ENCODE results near the gene PIP5K1A. TPM values are rescaled to one million over a fixed set of nuclear protein-coding genes. Genes with fewer than 3 reads are reported as not detected.
A peak's percentile ranks its signal among the peaks of the same experiment; 100 is the strongest.

Gene PIP5K1A
- total and polyA plus RNA-seq, 9 of the 15 experiments (the other 6 are each of a cell fraction or from before 2014, with no cell fraction given): 1.9 to 42.4 (median 18.8) TPM

DNA sequence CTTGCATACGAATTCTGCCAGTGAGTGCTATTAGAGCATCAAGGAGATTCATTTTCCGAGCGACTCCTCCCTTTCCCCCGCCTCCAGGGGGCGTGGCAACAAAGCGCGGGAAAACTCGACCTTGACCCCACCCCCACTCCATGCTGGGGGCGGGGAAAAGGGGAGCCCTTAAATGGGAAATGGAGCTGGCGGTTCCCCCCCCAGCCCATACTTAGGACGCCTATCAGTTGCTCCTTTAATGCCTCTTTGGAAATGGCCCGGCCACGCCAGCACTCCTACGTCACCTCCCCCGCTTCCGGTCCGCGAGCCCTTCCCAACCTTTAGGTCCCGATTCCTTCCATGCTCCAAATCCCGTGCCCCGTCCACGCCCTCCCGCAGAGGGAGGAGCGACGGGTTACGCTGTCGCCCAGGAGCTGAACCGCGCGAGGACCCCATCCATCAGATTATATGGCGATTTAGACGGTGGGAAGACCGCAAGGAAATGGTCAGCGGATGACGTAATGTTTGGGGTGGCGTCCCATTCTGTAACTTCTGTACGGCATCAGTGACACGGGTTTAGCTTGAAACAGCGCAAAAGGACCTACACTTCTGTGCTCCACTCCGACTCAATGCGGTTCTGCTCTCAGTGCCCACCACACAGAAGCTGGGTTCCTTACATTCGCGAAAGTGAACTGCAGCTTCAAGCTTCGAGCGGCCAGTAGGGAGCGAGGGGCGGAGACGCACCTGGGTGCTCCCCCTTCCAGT, 83.0 kb downstream of the PIP5K1A start (continued):
- TF ChIP-seq JUND (IDR thresholded peaks at IDR 0.05; ENCODE audit: borderline replicate concordance, low read depth, low read length) (peak; percentile 79), JUND (tag; IDR thresholded peaks at IDR 0.05; ENCODE audit: borderline replicate concordance, low read depth, low read length) (peak; percentile 98), ERF (CRISPR knock-in tag; IDR thresholded peaks at IDR 0.05) (peak; percentile 85), CTBP1 (IDR thresholded peaks at IDR 0.05; ENCODE audit: borderline replicate concordance) (peak; percentile 62), SOX6 (IDR thresholded peaks at IDR 0.05) (peak; percentile 39; the same call in 1 of the 2 replicates), MYC (IDR thresholded peaks at IDR 0.05; ENCODE audit: low read depth, low read length) (peak; percentile 83), MYC (CRISPR knock-in tag; IDR thresholded peaks at IDR 0.05; ENCODE audit: borderline replicate concordance, low read depth) (peak; percentile 85), HOXB6 (CRISPR knock-in tag; IDR thresholded peaks at IDR 0.05; ENCODE audit: borderline replicate concordance) (no peak), SRF (CRISPR knock-in tag; IDR thresholded peaks at IDR 0.05) (peak in 1 of 2 experiments; percentile 87; a peak in 1 of 4 replicates), ZNF232 (CRISPR knock-in tag; IDR thresholded peaks at IDR 0.05) (0 out of 2 replicates have a peak, but pooled peaks have one; percentile 42), RBM34 (IDR thresholded peaks at IDR 0.05; ENCODE audit: borderline replicate concordance, insufficient read depth, low read length) (no peak), ZNF589 (CRISPR knock-in tag; IDR thresholded peaks at IDR 0.05; ENCODE audit: low read depth) (peak; percentile 56; the same call in 1 of the 2 replicates), PRMT5 (CRISPR knock-in tag; IDR thresholded peaks at IDR 0.05) (no peak), ZHX1 (conservative IDR thresholded peaks at IDR 0.05; ENCODE audit: low read length) (0 out of 2 replicates have a peak, but pooled peaks have one; percentile 17), ZFPM2 (CRISPR knock-in tag; IDR thresholded peaks at IDR 0.05) (peak; percentile 69; the same call in 1 of the 2 replicates), TBL1XR1 (IDR thresholded peaks at IDR 0.05; ENCODE audit: low read length in 2 of 2) (0 out of 4 replicates have a peak, but pooled peaks of 1 of the 2 experiments have one; percentile 26), ETV1 (tag; conservative IDR thresholded peaks at IDR 0.05; ENCODE audit: low read depth) (peak; percentile 98), ELF1 (tag; IDR thresholded peaks at IDR 0.05) (peak; percentile 81)
- TF ChIP-seq, protein P1, sequence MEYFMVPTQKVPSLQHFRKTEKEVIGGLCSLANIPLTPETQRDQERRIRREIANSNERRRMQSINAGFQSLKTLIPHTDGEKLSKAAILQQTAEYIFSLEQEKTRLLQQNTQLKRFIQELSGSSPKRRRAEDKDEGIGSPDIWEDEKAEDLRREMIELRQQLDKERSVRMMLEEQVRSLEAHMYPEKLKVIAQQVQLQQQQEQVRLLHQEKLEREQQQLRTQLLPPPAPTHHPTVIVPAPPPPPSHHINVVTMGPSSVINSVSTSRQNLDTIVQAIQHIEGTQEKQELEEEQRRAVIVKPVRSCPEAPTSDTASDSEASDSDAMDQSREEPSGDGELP (CRISPR knock-in tag; IDR thresholded peaks at IDR 0.05; ENCODE audit: borderline replicate concordance): peak; percentile 78; the same call in 1 of the 2 replicates
- TF ChIP-seq, protein P2, sequence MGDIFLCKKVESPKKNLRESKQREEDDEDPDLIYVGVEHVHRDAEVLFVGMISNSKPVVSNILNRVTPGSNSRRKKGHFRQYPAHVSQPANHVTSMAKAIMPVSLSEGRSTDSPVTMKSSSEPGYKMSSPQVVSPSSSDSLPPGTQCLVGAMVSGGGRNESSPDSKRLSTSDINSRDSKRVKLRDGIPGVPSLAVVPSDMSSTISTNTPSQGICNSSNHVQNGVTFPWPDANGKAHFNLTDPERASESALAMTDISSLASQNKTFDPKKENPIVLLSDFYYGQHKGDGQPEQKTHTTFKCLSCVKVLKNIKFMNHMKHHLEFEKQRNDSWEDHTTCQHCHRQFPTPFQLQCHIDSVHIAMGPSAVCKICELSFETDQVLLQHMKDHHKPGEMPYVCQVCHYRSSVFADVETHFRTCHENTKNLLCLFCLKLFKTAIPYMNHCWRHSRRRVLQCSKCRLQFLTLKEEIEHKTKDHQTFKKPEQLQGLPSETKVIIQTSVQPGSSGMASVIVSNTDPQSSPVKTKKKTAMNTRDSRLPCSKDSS (IDR thresholded peaks at IDR 0.05; ENCODE audit: low read depth, partially characterized antibody): no peak

Data from K562 (cell line).